Liver (tissue), 9 donors: ENCODE data around the gene KRTAP9-6. TPM values are rescaled to one million over a fixed set of nuclear protein-coding genes. Genes with fewer than 3 reads are reported as not detected.

Experiments
- DNase-seq: peaks from one replicate; pipeline ENCODE4 v3.0.0-alpha.2; 2017; ENCODE audit warnings: low spot score
- H3K27ac ChIP-seq, 2 donors: one replicate each; pipeline ENCODE4 v1.7.0; 2013; ENCODE audit warnings: inconsistent platforms in 2 of 2, low read length in 2 of 2, control low read depth in 1 of 2, low read depth in 1 of 2, mild to moderate bottlenecking in 1 of 2
- H3K27me3 ChIP-seq, 4 donors: one replicate each; pipeline versions ENCODE4 v1.6.1 to v1.7.0; 2013; ENCODE audit warnings: low read length in 3 of 4, inconsistent platforms in 1 of 4, mild to moderate bottlenecking in 1 of 4, moderate library complexity in 1 of 4; ENCODE audit not compliant: control insufficient read depth in 4 of 4, insufficient read depth in 4 of 4
- H3K36me3 ChIP-seq, 4 donors: one replicate each; pipeline versions ENCODE4 v1.6.1 to v1.7.0; 2013; ENCODE audit warnings: low read length in 3 of 4, mild to moderate bottlenecking in 3 of 4, low read depth in 1 of 4, moderate library complexity in 1 of 4; ENCODE audit not compliant: control insufficient read depth in 4 of 4, insufficient read depth in 3 of 4
- H3K4me1 ChIP-seq, 4 donors: one replicate each; pipeline versions ENCODE4 v1.6.1 to v1.7.0; 2013; ENCODE audit warnings: low read length in 3 of 4, mild to moderate bottlenecking in 3 of 4, moderate library complexity in 1 of 4; ENCODE audit not compliant: control insufficient read depth in 4 of 4, insufficient read depth in 4 of 4
- H3K4me3 ChIP-seq, 3 donors: one replicate each; pipeline versions ENCODE4 v1.6.1 to v1.7.0; 2013; ENCODE audit warnings: low read length in 3 of 3, control low read depth in 1 of 3, low read depth in 1 of 3, mild to moderate bottlenecking in 1 of 3
- H3K9ac ChIP-seq, 2 donors: one replicate each; pipeline ENCODE4 v1.7.0; 2013; ENCODE audit warnings: low read length in 2 of 2, mild to moderate bottlenecking in 2 of 2, moderate library complexity in 2 of 2, control low read depth in 1 of 2, low read depth in 1 of 2
- H3K9me3 ChIP-seq, 4 donors: one replicate each; pipeline versions ENCODE4 v1.6.1 to v1.7.0; 2013; ENCODE audit warnings: low read length in 3 of 4; ENCODE audit not compliant: control insufficient read depth in 4 of 4
- ATF3 ChIP-seq: IDR thresholded peaks from 2 replicates; pipeline ENCODE4 v1.6.1; 2016; ENCODE audit warnings: antibody characterized with exemption
- CTCF ChIP-seq: fragments of 150-350 bp; IDR thresholded peaks from 2 replicates; pipeline ENCODE4 v1.5.1; 2017; ENCODE audit warnings: improper control_type of control experiment, low read depth, low read length; ENCODE audit not compliant: missing input control
- EGR1 ChIP-seq, 2 donors: IDR thresholded peaks; 2 replicates each; pipeline ENCODE4 v1.6.1; 2016 to 2018; ENCODE audit warnings: antibody characterized with exemption in 2 of 2, low read depth in 2 of 2
- FOXA1 ChIP-seq: IDR thresholded peaks from 2 replicates; pipeline ENCODE4 v1.6.1; 2016; ENCODE audit warnings: antibody characterized with exemption
- FOXA2 ChIP-seq: IDR thresholded peaks from 2 replicates; pipeline ENCODE4 v1.6.1; 2016; ENCODE audit warnings: antibody characterized with exemption
- GABPA ChIP-seq, 2 donors: IDR thresholded peaks in 1 of 2; conservative IDR thresholded peaks in 1 of 2; 2 replicates each; pipeline ENCODE4 v1.6.1; 2016; ENCODE audit warnings: antibody characterized with exemption in 2 of 2, mild to moderate bottlenecking in 1 of 2, moderate library complexity in 1 of 2
- HNF4A ChIP-seq, 2 donors: conservative IDR thresholded peaks; 2 replicates each; pipeline ENCODE4 v1.6.1; 2016; ENCODE audit warnings: antibody characterized with exemption in 2 of 2, mild to moderate bottlenecking in 2 of 2
- HNF4G ChIP-seq: IDR thresholded peaks from 2 replicates; pipeline ENCODE4 v1.6.1; 2016; ENCODE audit warnings: antibody characterized with exemption
- JUND ChIP-seq, 2 donors: IDR thresholded peaks; 2 replicates each; pipeline ENCODE4 v1.6.1; 2016; ENCODE audit warnings: antibody characterized with exemption in 2 of 2
- NR2F2 ChIP-seq: IDR thresholded peaks from 2 replicates; pipeline ENCODE4 v1.6.1; 2016; ENCODE audit warnings: antibody characterized with exemption
- REST ChIP-seq: IDR thresholded peaks from 2 replicates; pipeline ENCODE4 v1.6.1; 2016; ENCODE audit warnings: antibody characterized with exemption, mild to moderate bottlenecking
- RXRA ChIP-seq, 2 donors: IDR thresholded peaks; 2 replicates each; pipeline ENCODE4 v1.6.1; 2017 to 2018; ENCODE audit warnings: antibody characterized with exemption in 2 of 2, mild to moderate bottlenecking in 1 of 2
- SP1 ChIP-seq: IDR thresholded peaks from 2 replicates; pipeline ENCODE4 v1.6.1; 2018; ENCODE audit warnings: antibody characterized with exemption, mild to moderate bottlenecking
- TAF1 ChIP-seq: conservative IDR thresholded peaks from 2 replicates; pipeline ENCODE4 v1.6.1; 2016; ENCODE audit warnings: antibody characterized with exemption, mild to moderate bottlenecking
- YY1 ChIP-seq: IDR thresholded peaks from 2 replicates; pipeline ENCODE4 v1.6.1; 2016; ENCODE audit warnings: antibody characterized with exemption, mild to moderate bottlenecking
- WGBS: extraction: QIAGEN DNeasy Blood & Tissue Kit; methylation state at CpG from one replicate; pipeline ENCODE4 v1.1.7; 2013; 5-methylcytosine and 5-hydroxymethylcytosine counted together
- polyA plus RNA-seq, 2 donors: library from polyadenylated mRNA; stranded (reverse) in 1 of 2; unstranded in 1 of 2; fragments of 200-250 nt in 1 of 2; fragments of >200 nt in 1 of 2; fragmentation: Nextera tagmentation in 1 of 2; extraction: Ambion mirVana in 1 of 2; gene quantifications; one replicate each; pipeline versions ENCODE4 v1.2.1 to v1.2.3, GENCODE V29; 2013 to 2015
- total RNA-seq, 2 donors: library from RNA; depleted of rRNA; stranded (reverse); fragments of >200 nt; gene quantifications; one replicate each; pipeline ENCODE4 v1.2.3, GENCODE V29; 2014
- TF ChIP-seq, protein P1 (sequence below): IDR thresholded peaks from 2 replicates; pipeline ENCODE4 v1.6.1; 2016; ENCODE audit warnings: antibody characterized with exemption
- donor health status: healthy.
- donor health status: healthy.
- donor health status: healthy.
- donor health status: healthy.
- donor health status: healthy.

Gene KRTAP9-6
- total and polyA plus RNA-seq, 4 donors = not detected

DNA sequence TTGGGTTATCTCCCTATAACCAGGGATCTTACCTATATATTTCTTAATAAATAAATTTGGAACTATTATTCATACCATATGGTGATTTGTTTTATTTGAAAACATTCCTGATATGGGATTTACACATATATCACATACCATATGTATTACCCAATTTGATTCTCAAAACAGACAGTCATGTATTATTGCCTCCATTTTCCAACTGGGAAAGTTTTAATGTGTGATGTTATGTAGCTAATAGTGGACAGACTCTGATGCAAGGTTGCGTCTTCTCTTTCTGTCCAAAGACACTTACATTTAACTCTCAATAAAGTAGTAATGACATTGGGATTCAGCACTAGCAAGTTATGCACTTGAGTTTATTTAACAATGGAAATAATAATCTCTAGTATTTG, 8.9 kb upstream of the KRTAP9-6 start:
- WGBS = 93% methylated on average over 1 of the region's 1 CpG
- no peak overlapping the region for H3K9ac ChIP-seq
- H3K9me3 ChIP-seq = no peaks in the 10 kb centered on the region

GRCh38 chr17:41258406-41258805, 6.8 kb upstream of the KRTAP9-6 start:
- Histone ChIP-seq H3K27me3 (peaks cover 0 to 2% (median 0%) of the 10 kb centered on the region in 4 donors), H3K27ac (no peak overlapping the region), H3K9ac (no peak overlapping the region), H3K4me1 (no peaks in the 10 kb centered on the region), H3K4me3 (no peak overlapping the region), H3K36me3 (no peaks in the 10 kb centered on the region), H3K9me3 (no peaks in the 10 kb centered on the region)
- no peak for TF ChIP-seq SP1
- TF ChIP-seq NR2F2 = no peak
- no peak for TF ChIP-seq TAF1
- TF ChIP-seq JUND (IDR thresholded peaks at IDR 0.05) = no peak
- TF ChIP-seq REST = no peak
- no peak for TF ChIP-seq RXRA (IDR thresholded peaks at IDR 0.05)
- TF ChIP-seq YY1 = no peak
- TF ChIP-seq FOXA2 = no peak
- TF ChIP-seq CTCF = no peak
- no peak for TF ChIP-seq GABPA (IDR thresholded peaks at IDR 0.05 in 1 of 2, conservative IDR thresholded peaks at IDR 0.05 in 1 of 2)
- no peak for TF ChIP-seq HNF4A (conservative IDR thresholded peaks at IDR 0.05)
- TF ChIP-seq, protein P1, sequence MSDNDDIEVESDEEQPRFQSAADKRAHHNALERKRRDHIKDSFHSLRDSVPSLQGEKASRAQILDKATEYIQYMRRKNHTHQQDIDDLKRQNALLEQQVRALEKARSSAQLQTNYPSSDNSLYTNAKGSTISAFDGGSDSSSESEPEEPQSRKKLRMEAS = no peak
- no peak for TF ChIP-seq ATF3
- TF ChIP-seq FOXA1 = no peak
- no peak for DNase-seq

More for the DNA sequence above, 8.9 kb upstream of the KRTAP9-6 start:
- TF ChIP-seq, protein P1 = no peak
- TF ChIP-seq HNF4G (no peak), RXRA (IDR thresholded peaks at IDR 0.05) (no peak), EGR1 (IDR thresholded peaks at IDR 0.05; ENCODE audit: low read depth in 2 of 2) (no peak), FOXA1 (no peak), ATF3 (no peak), TAF1 (no peak), SP1 (no peak), REST (no peak)
- H3K4me1 ChIP-seq = no peaks in the 10 kb centered on the region
- H3K27ac ChIP-seq = no peak overlapping the region
- no peak overlapping the region for H3K4me3 ChIP-seq
- no peaks in the 10 kb centered on the region for H3K36me3 ChIP-seq
- H3K27me3 ChIP-seq = peaks cover 0 to 2% (median 0%) of the 10 kb centered on the region in 4 donors
- DNase-seq = no peak
